GM12878 (cell line): ENCODE data around the gene OR2AG1. TPM values are rescaled to one million over a fixed set of nuclear protein-coding genes. Genes with fewer than 3 reads are reported as not detected.

ENCODE experiments used
- ATAC-seq: fragments of 200-7000 bp; cut with Tn5 transposase; 3 replicates; pipeline ENCODE4 v1.9.1; 2020; ENCODE audit warnings: mild to moderate bottlenecking, moderate library complexity
- BruUV-seq: library from RNA; stranded (reverse); fragments of 400-500 nt; replicated peaks from 2 replicates; lab custom pipeline; 2021; lab: Mats Ljungman, UMichigan
- CTCF ChIA-PET: fragments of 300-600 bp; sonication (Branson Sonifier 250); formaldehyde crosslinking; extraction: SDS; loops from one replicate; lab custom pipeline; 2021; ENCODE audit warnings: inconsistent platforms; lab: Yijun Ruan, JAX
- POLR2A ChIA-PET: fragments of 350-600 bp; formaldehyde crosslinking; extraction: SDS; loops from one replicate; lab custom pipeline; 2021; ENCODE audit warnings: inconsistent platforms; lab: Charles Lee
- RAD21 ChIA-PET: fragments of 300-600 bp; sonication (Branson Sonifier 250); formaldehyde crosslinking; loops from one replicate; lab custom pipeline; 2023; ENCODE audit warnings: antibody characterized with exemption; ENCODE audit not compliant: unreplicated experiment; lab: Charles Lee
- SMC1A ChIA-PET: fragments of 300-600 bp; sonication (Branson Sonifier 250); formaldehyde crosslinking; loops from one replicate; lab custom pipeline; 2023; ENCODE audit not compliant: unreplicated experiment, uncharacterized antibody; lab: Charles Lee
- DNase-seq: peaks from one replicate; pipeline ENCODE4 v3.0.0-alpha.2; 2011; ENCODE audit warnings: low read depth, low spot score
- FAIRE-seq: peaks from 3 replicates; lab custom pipeline; 2011; peaks lifted over from hg19 to GRCh38; lab: Jason Lieb, UNC
- H2AFZ ChIP-seq: 2 replicates; pipeline ENCODE4 v1.6.0; 2011; ENCODE audit warnings: low read depth, low read length, control low read depth; ENCODE audit not compliant: control insufficient read depth
- H3K27ac ChIP-seq: 2 replicates; pipeline ENCODE4 v1.5.1; 2011; ENCODE audit warnings: control low read depth; ENCODE audit not compliant: control insufficient read depth, insufficient read depth
- H3K27me3 ChIP-seq, 2 experiments: replicated peaks in 1 of 2; 2 replicates each; pipeline versions ENCODE4 v1.6.0 to v1.6.1; 2011; ENCODE audit warnings: low read length in 1 of 2; ENCODE audit not compliant: control insufficient read depth in 2 of 2, insufficient read depth in 2 of 2
- H3K36me3 ChIP-seq, 2 experiments: 2 replicates each; pipeline ENCODE4 v1.5.1; 2011; ENCODE audit warnings: low read length in 1 of 2; ENCODE audit not compliant: control insufficient read depth in 2 of 2, insufficient read depth in 2 of 2
- H3K4me1 ChIP-seq: 2 replicates; pipeline ENCODE4 v1.6.1; 2011; ENCODE audit warnings: mild to moderate bottlenecking, low read length, moderate library complexity, mixed read lengths; ENCODE audit not compliant: control insufficient read depth, insufficient read depth
- H3K4me2 ChIP-seq: 2 replicates; pipeline ENCODE4 v1.6.0; 2011; ENCODE audit warnings: control low read depth; ENCODE audit not compliant: control insufficient read depth, insufficient read depth
- H3K4me3 ChIP-seq: fragments of 200-600 bp; sonication (generic); 2 replicates; pipeline ENCODE4 v1.5.1; 2016
- H3K79me2 ChIP-seq: 2 replicates; pipeline ENCODE4 v1.6.0; 2011; ENCODE audit warnings: low read length; ENCODE audit not compliant: control insufficient read depth, insufficient read depth
- H3K9ac ChIP-seq: 2 replicates; pipeline ENCODE4 v1.8.0; 2011; ENCODE audit warnings: low read length, control low read depth, mixed read lengths; ENCODE audit not compliant: control insufficient read depth, insufficient read depth
- H3K9me3 ChIP-seq: replicated peaks from 3 replicates; pipeline ENCODE4 v1.5.1; 2011; ENCODE audit warnings: mild to moderate bottlenecking, low read length; ENCODE audit not compliant: control insufficient read depth, insufficient read depth
- H4K20me1 ChIP-seq: 2 replicates; pipeline ENCODE4 v1.6.0; 2011; ENCODE audit not compliant: control insufficient read depth, insufficient read depth
- E2F8 ChIP-seq: fragments of 450-650 bp; IDR thresholded peaks from 2 replicates; pipeline ENCODE4 v1.6.1; 2018; ENCODE audit warnings: mild to moderate bottlenecking, low read depth, moderate library complexity; ENCODE audit not compliant: partially characterized antibody
- IKZF1 ChIP-seq: fragments of 450-650 bp; conservative IDR thresholded peaks from 2 replicates; pipeline ENCODE4 v1.6.1; 2017; ENCODE audit warnings: antibody characterized with exemption, mild to moderate bottlenecking
- IRF3 ChIP-seq: fragments of 450-650 bp; IDR thresholded peaks from 2 replicates; pipeline ENCODE4 v1.6.1; 2014; ENCODE audit warnings: mild to moderate bottlenecking
- MEF2B ChIP-seq: fragments of 450-650 bp; IDR thresholded peaks from 2 replicates; pipeline ENCODE4 v1.6.1; 2018; ENCODE audit warnings: mild to moderate bottlenecking, moderate library complexity; ENCODE audit not compliant: partially characterized antibody, poor library complexity, severe bottlenecking
- POLR2A ChIP-seq: IDR thresholded peaks from 2 replicates; pipeline ENCODE4 v1.6.1; 2011; ENCODE audit warnings: low read depth, mild to moderate bottlenecking, low read length
- RCOR1 ChIP-seq: conservative IDR thresholded peaks from 2 replicates; pipeline ENCODE4 v1.6.1; 2012; ENCODE audit warnings: low read depth, low read length, improper control_type of control experiment
- RELA ChIP-seq: fragments of 450-650 bp; IDR thresholded peaks from 2 replicates; pipeline ENCODE4 v1.8.0; 2014; ENCODE audit warnings: borderline replicate concordance; ENCODE audit not compliant: partially characterized antibody
- ZBED1 ChIP-seq: IDR thresholded peaks from 2 replicates; pipeline ENCODE4 v1.6.1; 2016; ENCODE audit warnings: borderline replicate concordance
- WGBS: methylation state at CpG from one replicate; pipeline ENCODE4 v1.1.6; 2016; ENCODE audit warnings: low lambda C conversion rate; ENCODE audit not compliant: insufficient replicate concordance, insufficient coverage; ENCODE audit errors: missing lambda C conversion rate; 5-methylcytosine and 5-hydroxymethylcytosine counted together
- in situ Hi-C: fragments of 300-500 bp; cut with MboI; formaldehyde crosslinking; loops from 9 replicates; pipeline ENCODE4 v1.14.3; 2018; ENCODE audit warnings: mixed read lengths
- intact Hi-C: fragments of 100-400 bp; cut with micrococcal nuclease; formaldehyde crosslinking; loops from one replicate; pipeline ENCODE4 v1.14.2; 2022; ENCODE audit not compliant: unreplicated experiment
- polyA plus RNA-seq, 11 experiments: library from polyadenylated mRNA; depleted of rRNA in 4 of 11; unstranded in 6 of 11; stranded (reverse) in 5 of 11; fragments of >200 nt; fragmentation: Nextera tagmentation in 4 of 11; fragmentation: Illumina TruSeq in 1 of 11; extraction: Ambion mirVana in 4 of 11; extraction: Trizol in 1 of 11; gene quantifications; 1 replicate in 1 of 11; 2 replicates in 10 of 11; pipeline versions ENCODE4 v1.2.1 to v1.2.3, GENCODE V29; 2011 to 2016; ENCODE audit warnings: inconsistent platforms in 2 of 11, missing spikeins in 2 of 11, low read depth in 1 of 11
- total RNA-seq, 4 experiments: library from RNA; depleted of rRNA in 3 of 4; stranded (reverse); fragments of >200 nt in 3 of 4; fragmentation: Illumina TruSeq in 1 of 4; extraction: Trizol in 1 of 4; gene quantifications; 2 replicates each; pipeline versions ENCODE4 v1.2.1 to v1.2.3, GENCODE V29; 2013 to 2021

The OR2AG1 gene
- total and polyA plus RNA-seq, 10 of the 15 experiments (the other 5 are each of a cell fraction or from before 2014, with no cell fraction given), result not detected

- Histone ChIP-seq H3K9ac (no peak overlapping the region), H4K20me1 (no peaks in the 10 kb centered on the region), H3K27me3 (no peaks in the 10 kb centered on the region), H3K4me1 (no peaks in the 10 kb centered on the region), H3K4me2 (no peak overlapping the region), H2AFZ (no peak overlapping the region), H3K9me3 (no peaks in the 10 kb centered on the region), H3K79me2 (no peaks in the 10 kb centered on the region), H3K36me3 (no peaks in the 10 kb centered on the region), H3K27ac (no peak overlapping the region), H3K4me3 (no peak overlapping the region)
- POLR2A ChIA-PET, result no interaction called here
- intact Hi-C loops, result no loop called here
- RAD21 ChIA-PET, result no interaction called here
- WGBS, result 31% methylated on average over 4 of the region's 4 CpGs
- no TSS peak for BruUV-seq
- SMC1A ChIA-PET, result no interaction called here
- no peak for FAIRE-seq
- CTCF ChIA-PET, result no interaction called here
- TF ChIP-seq IRF3 (no peak), RCOR1 (no peak), POLR2A (no peak), IKZF1 (no peak), MEF2B (no peak), E2F8 (no peak), ZBED1 (no peak), RELA (no peak)
- DNase-seq, result no peak
- in situ Hi-C loops, result no loop called here
- ATAC-seq, result no peak
These were observed 11.8 kb downstream of the OR2AG1 start for GRCh38 chr11:6794639-6795038.
